ENCODE measurements around the gene PHF1.

The PHF1 gene

GRCh38 chr6:33458676-33459075 lies 47.9 kb downstream of the PHF1 start:
- no peak for DNase-seq

- no peak for DNase-seq
Measured at GRCh38 chr6:33459226-33459625, 48.4 kb downstream of the PHF1 start.

Data from OCI-M1 (cell line).